Upper lobe of right lung (tissue), 1 donor: Measurements from ENCODE around the gene ANKRD39. TPM values are rescaled to one million over a fixed set of nuclear protein-coding genes. Genes with fewer than 3 reads are reported as not detected.

Source experiments
- ATAC-seq: fragments of 200-7000 bp; cut with Tn5 transposase; one replicate; pipeline ENCODE4 v1.9.1; 2020; ENCODE audit warnings: mild to moderate bottlenecking, moderate library complexity
- DNase-seq: peaks from one replicate; pipeline ENCODE4 v3.0.0-alpha.2; 2020
- H3K27ac ChIP-seq: fragments of 200-600 bp; one replicate; pipeline ENCODE4 v1.8.0; 2022
- H3K27me3 ChIP-seq: fragments of 200-600 bp; one replicate; pipeline ENCODE4 v1.8.0; 2022; ENCODE audit warnings: mild to moderate bottlenecking
- H3K36me3 ChIP-seq: fragments of 200-600 bp; one replicate; pipeline ENCODE4 v1.8.0; 2022
- H3K4me1 ChIP-seq: fragments of 200-600 bp; one replicate; pipeline ENCODE4 v1.8.0; 2022
- H3K4me3 ChIP-seq: fragments of 200-600 bp; one replicate; pipeline ENCODE4 v1.8.0; 2022; ENCODE audit warnings: mild to moderate bottlenecking
- H3K9me3 ChIP-seq: fragments of 200-600 bp; one replicate; pipeline ENCODE4 v1.8.0; 2022
- intact Hi-C: fragments of 100-400 bp; cut with DNase I; formaldehyde crosslinking; loops from one replicate; pipeline ENCODE4 v1.11.0; 2022
- total RNA-seq: library from RNA; stranded (reverse); fragmentation: NEBNext Ultra II Directional; extraction: Animal tissue kit (Norgen Biotek cat#: 25700); gene quantifications from one replicate; pipeline ENCODE4 v1.2.1, GENCODE V29; 2021
- TF ChIP-seq, protein P1 (sequence below): fragments of 200-600 bp; IDR thresholded peaks from one replicate; pipeline ENCODE4 v1.8.0; 2022; ENCODE audit warnings: antibody characterized with exemption
- donor health status: DM: no; HTN: yes; CAD: no; lungs with severe emphysema.

The ANKRD39 gene
- total RNA-seq, 1 donor from 2014 or later: 8.6 TPM

DNA sequence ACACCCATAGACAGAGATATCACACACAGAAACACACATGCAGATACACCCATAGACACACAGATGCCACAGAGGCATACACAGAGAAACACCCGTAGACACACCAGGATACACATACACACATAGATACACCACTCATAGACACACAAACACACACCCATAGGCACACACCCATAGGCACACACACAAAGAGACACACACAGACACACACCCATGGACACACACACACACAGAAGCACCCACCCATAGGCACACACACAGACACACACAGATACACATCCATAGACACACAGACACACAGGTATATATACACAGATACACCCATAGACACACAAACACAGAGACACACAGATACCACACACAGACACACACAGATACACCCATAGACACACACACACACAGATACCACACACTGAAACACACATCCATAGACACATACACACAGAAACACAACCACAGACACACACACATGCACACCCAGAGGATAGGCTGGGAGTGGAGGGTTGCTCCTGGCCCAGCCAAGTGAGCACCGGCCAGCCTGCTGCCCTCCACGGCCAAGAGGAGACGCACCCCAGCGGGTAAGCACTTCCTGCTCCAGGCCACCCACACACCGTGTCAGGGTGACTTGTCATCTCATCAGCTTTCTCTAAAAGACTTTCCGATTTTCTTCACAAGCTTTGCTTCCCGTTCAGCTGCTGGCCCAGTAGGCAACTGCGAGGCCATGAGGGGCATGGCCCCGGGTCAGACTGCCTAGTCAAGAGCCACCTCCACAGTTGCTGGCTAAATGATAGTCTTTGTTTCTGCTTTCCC lies 55.8 kb downstream of the ANKRD39 start:
- intact Hi-C loops: no loop called here
- peaks cover 17% of the 10 kb centered on the region for H3K36me3 ChIP-seq

DNA sequence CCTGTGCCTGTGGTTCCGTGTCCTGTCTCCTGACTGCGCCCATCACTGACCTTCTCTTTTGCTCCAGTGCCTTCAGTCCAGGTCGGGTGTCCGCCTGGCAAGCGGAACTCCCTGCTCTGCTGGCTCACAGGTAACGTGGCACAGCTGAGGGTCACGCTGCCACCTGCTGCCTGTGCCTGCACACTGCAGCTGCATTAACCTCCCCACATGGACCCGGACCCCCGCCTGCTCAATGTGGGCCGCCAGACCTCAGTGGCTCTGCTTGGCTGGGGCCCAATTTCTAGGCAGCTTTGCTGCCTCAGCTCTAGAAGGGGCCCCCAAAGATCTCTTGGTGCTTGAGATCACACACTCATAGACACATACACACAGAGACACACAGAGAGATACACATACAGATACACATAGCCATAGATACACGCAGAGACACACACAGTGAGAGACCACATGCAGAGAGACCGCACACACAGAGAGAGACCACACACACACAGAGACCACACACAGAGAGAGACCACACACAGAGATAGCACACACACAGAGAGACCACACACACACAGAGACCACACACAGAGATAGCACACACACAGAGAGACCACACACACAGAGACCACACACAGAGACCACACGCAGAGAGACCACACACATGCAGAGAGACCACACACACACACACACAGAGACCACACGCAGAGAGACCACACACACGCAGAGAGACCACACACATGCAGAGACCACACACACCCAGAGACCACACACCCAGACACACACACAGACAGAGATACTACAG lies 56.6 kb downstream of the ANKRD39 start:
- Histone ChIP-seq H3K4me1 (no peaks in the 10 kb centered on the region), H3K4me3 (no peak overlapping the region), H3K36me3 (peaks cover 17% of the 10 kb centered on the region), H3K9me3 (no peaks in the 10 kb centered on the region), H3K27ac (no peak overlapping the region), H3K27me3 (no peaks in the 10 kb centered on the region)
- ATAC-seq (peak; percentile 94), DNase-seq (peak; percentile 87)
- intact Hi-C loops: no loop called here
- TF ChIP-seq, protein P1, sequence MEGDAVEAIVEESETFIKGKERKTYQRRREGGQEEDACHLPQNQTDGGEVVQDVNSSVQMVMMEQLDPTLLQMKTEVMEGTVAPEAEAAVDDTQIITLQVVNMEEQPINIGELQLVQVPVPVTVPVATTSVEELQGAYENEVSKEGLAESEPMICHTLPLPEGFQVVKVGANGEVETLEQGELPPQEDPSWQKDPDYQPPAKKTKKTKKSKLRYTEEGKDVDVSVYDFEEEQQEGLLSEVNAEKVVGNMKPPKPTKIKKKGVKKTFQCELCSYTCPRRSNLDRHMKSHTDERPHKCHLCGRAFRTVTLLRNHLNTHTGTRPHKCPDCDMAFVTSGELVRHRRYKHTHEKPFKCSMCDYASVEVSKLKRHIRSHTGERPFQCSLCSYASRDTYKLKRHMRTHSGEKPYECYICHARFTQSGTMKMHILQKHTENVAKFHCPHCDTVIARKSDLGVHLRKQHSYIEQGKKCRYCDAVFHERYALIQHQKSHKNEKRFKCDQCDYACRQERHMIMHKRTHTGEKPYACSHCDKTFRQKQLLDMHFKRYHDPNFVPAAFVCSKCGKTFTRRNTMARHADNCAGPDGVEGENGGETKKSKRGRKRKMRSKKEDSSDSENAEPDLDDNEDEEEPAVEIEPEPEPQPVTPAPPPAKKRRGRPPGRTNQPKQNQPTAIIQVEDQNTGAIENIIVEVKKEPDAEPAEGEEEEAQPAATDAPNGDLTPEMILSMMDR: peak; percentile 88

More for the DNA sequence above, 55.8 kb downstream of the ANKRD39 start:
- H3K9me3 ChIP-seq: no peaks in the 10 kb centered on the region
- no peaks in the 10 kb centered on the region for H3K27me3 ChIP-seq
- TF ChIP-seq, protein P1: no peak
- ATAC-seq (peak; percentile 77), DNase-seq (peak; percentile 76)
- no peak overlapping the region for H3K27ac ChIP-seq
- H3K4me1 ChIP-seq: peaks cover 3% of the 10 kb centered on the region
- no peak overlapping the region for H3K4me3 ChIP-seq

- Histone ChIP-seq H3K27me3 (no peaks in the 10 kb centered on the region), H3K4me3 (no peak overlapping the region), H3K36me3 (peaks cover 17% of the 10 kb centered on the region), H3K27ac (no peak overlapping the region), H3K4me1 (no peaks in the 10 kb centered on the region), H3K9me3 (no peaks in the 10 kb centered on the region)
- TF ChIP-seq, protein P1: no peak
- DNase-seq (no peak), ATAC-seq (no peak)
- intact Hi-C loops: no loop called here
Observed at GRCh38 chr2:96800061-96801004, 57.5 kb downstream of the ANKRD39 start.

DNA sequence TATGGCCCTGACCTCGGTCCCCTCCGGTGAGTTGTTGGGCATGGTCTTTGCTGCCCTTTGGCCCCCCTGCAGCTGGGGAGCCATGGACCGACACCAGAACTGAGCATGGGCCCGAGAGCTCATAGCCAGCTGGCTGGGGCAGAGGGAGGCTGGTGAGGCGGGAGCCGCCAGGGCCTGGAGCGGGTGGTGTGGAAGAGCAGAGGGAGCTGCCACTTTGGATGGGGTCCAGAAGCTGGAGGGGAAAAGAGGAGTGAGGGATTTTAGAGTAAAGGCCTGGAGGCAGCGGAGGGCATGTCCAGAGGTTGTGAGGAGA lies 58.2 kb downstream of the ANKRD39 start:
- Histone ChIP-seq H3K9me3 (no peaks in the 10 kb centered on the region), H3K27me3 (no peaks in the 10 kb centered on the region), H3K36me3 (peaks cover 17% of the 10 kb centered on the region), H3K4me3 (no peak overlapping the region), H3K4me1 (no peaks in the 10 kb centered on the region), H3K27ac (no peak overlapping the region)
- ATAC-seq (no peak), DNase-seq (no peak)
- TF ChIP-seq, protein P1: no peak
- intact Hi-C loops: no loop called here
